ENCODE results near the gene TRPV3. TPM values are rescaled to one million over a fixed set of nuclear protein-coding genes. Genes with fewer than 3 reads are reported as not detected.

The TRPV3 gene
- total and polyA plus RNA-seq, 9 of the 15 experiments (the other 6 are each of a cell fraction or from before 2014, with no cell fraction given) = 0.03 to 0.42 (median 0.11) TPM; not detected in 1

GRCh38 chr17:3512505-3513171 is 45.0 kb downstream of the TRPV3 start (continued):
- TF ChIP-seq, protein P1, sequence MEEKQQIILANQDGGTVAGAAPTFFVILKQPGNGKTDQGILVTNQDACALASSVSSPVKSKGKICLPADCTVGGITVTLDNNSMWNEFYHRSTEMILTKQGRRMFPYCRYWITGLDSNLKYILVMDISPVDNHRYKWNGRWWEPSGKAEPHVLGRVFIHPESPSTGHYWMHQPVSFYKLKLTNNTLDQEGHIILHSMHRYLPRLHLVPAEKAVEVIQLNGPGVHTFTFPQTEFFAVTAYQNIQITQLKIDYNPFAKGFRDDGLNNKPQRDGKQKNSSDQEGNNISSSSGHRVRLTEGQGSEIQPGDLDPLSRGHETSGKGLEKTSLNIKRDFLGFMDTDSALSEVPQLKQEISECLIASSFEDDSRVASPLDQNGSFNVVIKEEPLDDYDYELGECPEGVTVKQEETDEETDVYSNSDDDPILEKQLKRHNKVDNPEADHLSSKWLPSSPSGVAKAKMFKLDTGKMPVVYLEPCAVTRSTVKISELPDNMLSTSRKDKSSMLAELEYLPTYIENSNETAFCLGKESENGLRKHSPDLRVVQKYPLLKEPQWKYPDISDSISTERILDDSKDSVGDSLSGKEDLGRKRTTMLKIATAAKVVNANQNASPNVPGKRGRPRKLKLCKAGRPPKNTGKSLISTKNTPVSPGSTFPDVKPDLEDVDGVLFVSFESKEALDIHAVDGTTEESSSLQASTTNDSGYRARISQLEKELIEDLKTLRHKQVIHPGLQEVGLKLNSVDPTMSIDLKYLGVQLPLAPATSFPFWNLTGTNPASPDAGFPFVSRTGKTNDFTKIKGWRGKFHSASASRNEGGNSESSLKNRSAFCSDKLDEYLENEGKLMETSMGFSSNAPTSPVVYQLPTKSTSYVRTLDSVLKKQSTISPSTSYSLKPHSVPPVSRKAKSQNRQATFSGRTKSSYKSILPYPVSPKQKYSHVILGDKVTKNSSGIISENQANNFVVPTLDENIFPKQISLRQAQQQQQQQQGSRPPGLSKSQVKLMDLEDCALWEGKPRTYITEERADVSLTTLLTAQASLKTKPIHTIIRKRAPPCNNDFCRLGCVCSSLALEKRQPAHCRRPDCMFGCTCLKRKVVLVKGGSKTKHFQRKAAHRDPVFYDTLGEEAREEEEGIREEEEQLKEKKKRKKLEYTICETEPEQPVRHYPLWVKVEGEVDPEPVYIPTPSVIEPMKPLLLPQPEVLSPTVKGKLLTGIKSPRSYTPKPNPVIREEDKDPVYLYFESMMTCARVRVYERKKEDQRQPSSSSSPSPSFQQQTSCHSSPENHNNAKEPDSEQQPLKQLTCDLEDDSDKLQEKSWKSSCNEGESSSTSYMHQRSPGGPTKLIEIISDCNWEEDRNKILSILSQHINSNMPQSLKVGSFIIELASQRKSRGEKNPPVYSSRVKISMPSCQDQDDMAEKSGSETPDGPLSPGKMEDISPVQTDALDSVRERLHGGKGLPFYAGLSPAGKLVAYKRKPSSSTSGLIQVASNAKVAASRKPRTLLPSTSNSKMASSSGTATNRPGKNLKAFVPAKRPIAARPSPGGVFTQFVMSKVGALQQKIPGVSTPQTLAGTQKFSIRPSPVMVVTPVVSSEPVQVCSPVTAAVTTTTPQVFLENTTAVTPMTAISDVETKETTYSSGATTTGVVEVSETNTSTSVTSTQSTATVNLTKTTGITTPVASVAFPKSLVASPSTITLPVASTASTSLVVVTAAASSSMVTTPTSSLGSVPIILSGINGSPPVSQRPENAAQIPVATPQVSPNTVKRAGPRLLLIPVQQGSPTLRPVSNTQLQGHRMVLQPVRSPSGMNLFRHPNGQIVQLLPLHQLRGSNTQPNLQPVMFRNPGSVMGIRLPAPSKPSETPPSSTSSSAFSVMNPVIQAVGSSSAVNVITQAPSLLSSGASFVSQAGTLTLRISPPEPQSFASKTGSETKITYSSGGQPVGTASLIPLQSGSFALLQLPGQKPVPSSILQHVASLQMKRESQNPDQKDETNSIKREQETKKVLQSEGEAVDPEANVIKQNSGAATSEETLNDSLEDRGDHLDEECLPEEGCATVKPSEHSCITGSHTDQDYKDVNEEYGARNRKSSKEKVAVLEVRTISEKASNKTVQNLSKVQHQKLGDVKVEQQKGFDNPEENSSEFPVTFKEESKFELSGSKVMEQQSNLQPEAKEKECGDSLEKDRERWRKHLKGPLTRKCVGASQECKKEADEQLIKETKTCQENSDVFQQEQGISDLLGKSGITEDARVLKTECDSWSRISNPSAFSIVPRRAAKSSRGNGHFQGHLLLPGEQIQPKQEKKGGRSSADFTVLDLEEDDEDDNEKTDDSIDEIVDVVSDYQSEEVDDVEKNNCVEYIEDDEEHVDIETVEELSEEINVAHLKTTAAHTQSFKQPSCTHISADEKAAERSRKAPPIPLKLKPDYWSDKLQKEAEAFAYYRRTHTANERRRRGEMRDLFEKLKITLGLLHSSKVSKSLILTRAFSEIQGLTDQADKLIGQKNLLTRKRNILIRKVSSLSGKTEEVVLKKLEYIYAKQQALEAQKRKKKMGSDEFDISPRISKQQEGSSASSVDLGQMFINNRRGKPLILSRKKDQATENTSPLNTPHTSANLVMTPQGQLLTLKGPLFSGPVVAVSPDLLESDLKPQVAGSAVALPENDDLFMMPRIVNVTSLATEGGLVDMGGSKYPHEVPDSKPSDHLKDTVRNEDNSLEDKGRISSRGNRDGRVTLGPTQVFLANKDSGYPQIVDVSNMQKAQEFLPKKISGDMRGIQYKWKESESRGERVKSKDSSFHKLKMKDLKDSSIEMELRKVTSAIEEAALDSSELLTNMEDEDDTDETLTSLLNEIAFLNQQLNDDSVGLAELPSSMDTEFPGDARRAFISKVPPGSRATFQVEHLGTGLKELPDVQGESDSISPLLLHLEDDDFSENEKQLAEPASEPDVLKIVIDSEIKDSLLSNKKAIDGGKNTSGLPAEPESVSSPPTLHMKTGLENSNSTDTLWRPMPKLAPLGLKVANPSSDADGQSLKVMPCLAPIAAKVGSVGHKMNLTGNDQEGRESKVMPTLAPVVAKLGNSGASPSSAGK (IDR thresholded peaks at IDR 0.05) = peak; percentile 27; the same call in 1 of the 2 replicates
- TF ChIP-seq E2F6 (IDR thresholded peaks at IDR 0.05; ENCODE audit: borderline replicate concordance in 1 of 2, extremely low read depth in 1 of 2, insufficient read depth in 1 of 2, insufficient read length in 1 of 2, low read depth in 1 of 2, low read length in 1 of 2, poor library complexity in 1 of 2, severe bottlenecking in 1 of 2) (peak in 1 of 2 experiments; percentile 39), NRF1 (conservative IDR thresholded peaks at IDR 0.05 in 1 of 2, IDR thresholded peaks at IDR 0.05 in 1 of 2) (peak in 1 of 2 experiments; percentile 52; a peak in 3 of 4 replicates)
